GM12891 (cell line): ENCODE measurements around the gene VGLL4.

Experiments used
- POLR2A ChIP-seq: IDR thresholded peaks from 2 replicates; pipeline ENCODE4 v1.6.1; 2011; ENCODE audit warnings: low read depth, low read length, control low read depth
- POLR2AphosphoS5 ChIP-seq: IDR thresholded peaks from 2 replicates; pipeline ENCODE4 v1.6.1; 2011; ENCODE audit warnings: low read depth, low read length, control low read depth
- TAF1 ChIP-seq: IDR thresholded peaks from 2 replicates; pipeline ENCODE4 v1.6.1; 2011; ENCODE audit warnings: low read depth, low read length, control low read depth

GRCh38 chr3:11547498-11547897 is 96.2 kb downstream of the VGLL4 start:
- TF ChIP-seq POLR2A, result no peak
- no peak for TF ChIP-seq POLR2AphosphoS5
- TF ChIP-seq TAF1, result no peak
